Measurements from ENCODE around the gene PDE11A.

Gene PDE11A

GRCh38 chr2:177832611-177833433, 239.8 kb downstream of the PDE11A start:
- H3K4me3 ChIP-seq (ENCODE audit: low read depth in 1 of 2, low read length in 2 of 2) = no peak overlapping the region
- H3K9me3 ChIP-seq (ENCODE audit: low read length) = no peaks in the 10 kb centered on the region
- no peaks in the 10 kb centered on the region for H3K4me1 ChIP-seq (ENCODE audit: insufficient read depth, low read length)

GRCh38 chr2:177830881-177831386, 241.6 kb downstream of the PDE11A start:
- no peak overlapping the region for H3K4me3 ChIP-seq (ENCODE audit: low read depth in 1 of 2, low read length in 2 of 2)
- no peaks in the 10 kb centered on the region for H3K27me3 ChIP-seq (ENCODE audit: control insufficient read depth in 1 of 2, insufficient read depth in 2 of 2, low read length in 2 of 2)
- H3K36me3 ChIP-seq (ENCODE audit: insufficient read depth, low read length) = no peaks in the 10 kb centered on the region
- no peak overlapping the region for H3K9ac ChIP-seq (ENCODE audit: low read length)
- H3K4me1 ChIP-seq (ENCODE audit: insufficient read depth, low read length) = no peaks in the 10 kb centered on the region
- H3K27ac ChIP-seq (ENCODE audit: low read depth, low read length) = no peak overlapping the region
- no peaks in the 10 kb centered on the region for H3K9me3 ChIP-seq (ENCODE audit: low read length)

More at GRCh38 chr2:177832611-177833433, 239.8 kb downstream of the PDE11A start:
- Histone ChIP-seq H3K27me3 (ENCODE audit: control insufficient read depth in 1 of 2, insufficient read depth in 2 of 2, low read length in 2 of 2) (no peaks in the 10 kb centered on the region), H3K27ac (ENCODE audit: low read depth, low read length) (no peak overlapping the region), H3K9ac (ENCODE audit: low read length) (no peak overlapping the region), H3K36me3 (ENCODE audit: insufficient read depth, low read length) (no peaks in the 10 kb centered on the region)

- no peaks in the 10 kb centered on the region for H3K36me3 ChIP-seq (ENCODE audit: insufficient read depth, low read length)
- no peak overlapping the region for H3K4me3 ChIP-seq (ENCODE audit: low read depth in 1 of 2, low read length in 2 of 2)
- H3K9ac ChIP-seq (ENCODE audit: low read length) = no peak overlapping the region
- H3K9me3 ChIP-seq (ENCODE audit: low read length) = no peaks in the 10 kb centered on the region
- H3K4me1 ChIP-seq (ENCODE audit: insufficient read depth, low read length) = no peaks in the 10 kb centered on the region
- no peak overlapping the region for H3K27ac ChIP-seq (ENCODE audit: low read depth, low read length)
- no peaks in the 10 kb centered on the region for H3K27me3 ChIP-seq (ENCODE audit: control insufficient read depth in 1 of 2, insufficient read depth in 2 of 2, low read length in 2 of 2)
Measured at GRCh38 chr2:177828557-177828956, 244.0 kb downstream of the PDE11A start.

GRCh38 chr2:177826897-177827296, 245.7 kb downstream of the PDE11A start:
- Histone ChIP-seq H3K9ac (ENCODE audit: low read length) (no peak overlapping the region), H3K27me3 (ENCODE audit: control insufficient read depth in 1 of 2, insufficient read depth in 2 of 2, low read length in 2 of 2) (no peaks in the 10 kb centered on the region), H3K27ac (ENCODE audit: low read depth, low read length) (no peak overlapping the region), H3K9me3 (ENCODE audit: low read length) (no peaks in the 10 kb centered on the region), H3K4me1 (ENCODE audit: insufficient read depth, low read length) (no peaks in the 10 kb centered on the region), H3K4me3 (ENCODE audit: low read depth in 1 of 2, low read length in 2 of 2) (no peak overlapping the region), H3K36me3 (ENCODE audit: insufficient read depth, low read length) (no peaks in the 10 kb centered on the region)

- no peaks in the 10 kb centered on the region for H3K36me3 ChIP-seq (ENCODE audit: insufficient read depth, low read length)
- H3K27me3 ChIP-seq (ENCODE audit: control insufficient read depth in 1 of 2, insufficient read depth in 2 of 2, low read length in 2 of 2) = no peaks in the 10 kb centered on the region
- H3K9ac ChIP-seq (ENCODE audit: low read length) = no peak overlapping the region
- no peak overlapping the region for H3K4me3 ChIP-seq (ENCODE audit: low read depth in 1 of 2, low read length in 2 of 2)
- no peak overlapping the region for H3K27ac ChIP-seq (ENCODE audit: low read depth, low read length)
- no peaks in the 10 kb centered on the region for H3K4me1 ChIP-seq (ENCODE audit: insufficient read depth, low read length)
- H3K9me3 ChIP-seq (ENCODE audit: low read length) = no peaks in the 10 kb centered on the region
Measured at GRCh38 chr2:177822941-177823340, 249.6 kb downstream of the PDE11A start.

GRCh38 chr2:177818412-177818811, 254.2 kb downstream of the PDE11A start:
- Histone ChIP-seq H3K4me3 (ENCODE audit: low read depth in 1 of 2, low read length in 2 of 2) (no peak overlapping the region), H3K27ac (ENCODE audit: low read depth, low read length) (no peak overlapping the region), H3K9ac (ENCODE audit: low read length) (no peak overlapping the region), H3K27me3 (ENCODE audit: control insufficient read depth in 1 of 2, insufficient read depth in 2 of 2, low read length in 2 of 2) (no peaks in the 10 kb centered on the region), H3K36me3 (ENCODE audit: insufficient read depth, low read length) (no peaks in the 10 kb centered on the region), H3K9me3 (ENCODE audit: low read length) (no peaks in the 10 kb centered on the region), H3K4me1 (ENCODE audit: insufficient read depth, low read length) (no peaks in the 10 kb centered on the region)

GRCh38 chr2:177817300-177817699, 255.3 kb downstream of the PDE11A start:
- Histone ChIP-seq H3K9me3 (ENCODE audit: low read length) (peaks cover 4% of the 10 kb centered on the region), H3K4me3 (ENCODE audit: low read depth in 1 of 2, low read length in 2 of 2) (no peak overlapping the region), H3K36me3 (ENCODE audit: insufficient read depth, low read length) (no peaks in the 10 kb centered on the region), H3K9ac (ENCODE audit: low read length) (no peak overlapping the region), H3K4me1 (ENCODE audit: insufficient read depth, low read length) (no peaks in the 10 kb centered on the region), H3K27ac (ENCODE audit: low read depth, low read length) (no peak overlapping the region), H3K27me3 (ENCODE audit: control insufficient read depth in 1 of 2, insufficient read depth in 2 of 2, low read length in 2 of 2) (no peaks in the 10 kb centered on the region)

GRCh38 chr2:177816766-177817165, 255.8 kb downstream of the PDE11A start:
- Histone ChIP-seq H3K4me1 (ENCODE audit: insufficient read depth, low read length) (no peaks in the 10 kb centered on the region), H3K27me3 (ENCODE audit: control insufficient read depth in 1 of 2, insufficient read depth in 2 of 2, low read length in 2 of 2) (no peaks in the 10 kb centered on the region), H3K9me3 (ENCODE audit: low read length) (peaks cover 4% of the 10 kb centered on the region), H3K4me3 (ENCODE audit: low read depth in 1 of 2, low read length in 2 of 2) (no peak overlapping the region), H3K36me3 (ENCODE audit: insufficient read depth, low read length) (no peaks in the 10 kb centered on the region), H3K9ac (ENCODE audit: low read length) (no peak overlapping the region), H3K27ac (ENCODE audit: low read depth, low read length) (no peak overlapping the region)

- H3K36me3 ChIP-seq (ENCODE audit: insufficient read depth, low read length) = no peaks in the 10 kb centered on the region
- no peak overlapping the region for H3K4me3 ChIP-seq (ENCODE audit: low read depth in 1 of 2, low read length in 2 of 2)
- no peak overlapping the region for H3K9ac ChIP-seq (ENCODE audit: low read length)
- H3K27me3 ChIP-seq (ENCODE audit: control insufficient read depth in 1 of 2, insufficient read depth in 2 of 2, low read length in 2 of 2) = no peaks in the 10 kb centered on the region
- no peaks in the 10 kb centered on the region for H3K4me1 ChIP-seq (ENCODE audit: insufficient read depth, low read length)
- H3K27ac ChIP-seq (ENCODE audit: low read depth, low read length) = no peak overlapping the region
- peaks cover 4% of the 10 kb centered on the region for H3K9me3 ChIP-seq (ENCODE audit: low read length)
Measured at GRCh38 chr2:177812713-177813396, 259.7 kb downstream of the PDE11A start.

GRCh38 chr2:177810906-177811305, 261.7 kb downstream of the PDE11A start:
- Histone ChIP-seq H3K36me3 (ENCODE audit: insufficient read depth, low read length) (no peaks in the 10 kb centered on the region), H3K27me3 (ENCODE audit: control insufficient read depth in 1 of 2, insufficient read depth in 2 of 2, low read length in 2 of 2) (no peaks in the 10 kb centered on the region), H3K4me1 (ENCODE audit: insufficient read depth, low read length) (no peaks in the 10 kb centered on the region), H3K4me3 (ENCODE audit: low read depth in 1 of 2, low read length in 2 of 2) (no peak overlapping the region), H3K9me3 (ENCODE audit: low read length) (peaks cover 4% of the 10 kb centered on the region), H3K9ac (ENCODE audit: low read length) (no peak overlapping the region), H3K27ac (ENCODE audit: low read depth, low read length) (no peak overlapping the region)

- H3K27me3 ChIP-seq (ENCODE audit: control insufficient read depth in 1 of 2, insufficient read depth in 2 of 2, low read length in 2 of 2) = no peaks in the 10 kb centered on the region
- H3K9ac ChIP-seq (ENCODE audit: low read length) = no peak overlapping the region
- H3K36me3 ChIP-seq (ENCODE audit: insufficient read depth, low read length) = no peaks in the 10 kb centered on the region
- H3K9me3 ChIP-seq (ENCODE audit: low read length) = peaks cover 4% of the 10 kb centered on the region
- no peaks in the 10 kb centered on the region for H3K4me1 ChIP-seq (ENCODE audit: insufficient read depth, low read length)
- no peak overlapping the region for H3K4me3 ChIP-seq (ENCODE audit: low read depth in 1 of 2, low read length in 2 of 2)
- no peak overlapping the region for H3K27ac ChIP-seq (ENCODE audit: low read depth, low read length)
Measured at GRCh38 chr2:177808984-177809809, 263.4 kb downstream of the PDE11A start.

Measured in muscle layer of colon (tissue), 2 donors.